ENCODE data around the gene EZH1.

The EZH1 gene

GRCh38 chr17:42706732-42707131 lies 38.1 kb downstream of the EZH1 start:
- FAIRE-seq = no peak

- no peak for FAIRE-seq
Measured at GRCh38 chr17:42704837-42705494, 39.9 kb downstream of the EZH1 start.

- no peak for FAIRE-seq
Measured at GRCh38 chr17:42704490-42704836, 40.4 kb downstream of the EZH1 start.

GRCh38 chr17:42702446-42702845 lies 42.4 kb downstream of the EZH1 start:
- FAIRE-seq = no peak

- FAIRE-seq = no peak
Measured at GRCh38 chr17:42700586-42701289, 44.1 kb downstream of the EZH1 start.

- no peak for FAIRE-seq
Measured at GRCh38 chr17:42699415-42699740, 45.5 kb downstream of the EZH1 start.

- no peak for FAIRE-seq
Measured at GRCh38 chr17:42698736-42699414, 46.0 kb downstream of the EZH1 start.

GRCh38 chr17:42697108-42697811 lies 47.6 kb downstream of the EZH1 start:
- FAIRE-seq = no peak

DNA sequence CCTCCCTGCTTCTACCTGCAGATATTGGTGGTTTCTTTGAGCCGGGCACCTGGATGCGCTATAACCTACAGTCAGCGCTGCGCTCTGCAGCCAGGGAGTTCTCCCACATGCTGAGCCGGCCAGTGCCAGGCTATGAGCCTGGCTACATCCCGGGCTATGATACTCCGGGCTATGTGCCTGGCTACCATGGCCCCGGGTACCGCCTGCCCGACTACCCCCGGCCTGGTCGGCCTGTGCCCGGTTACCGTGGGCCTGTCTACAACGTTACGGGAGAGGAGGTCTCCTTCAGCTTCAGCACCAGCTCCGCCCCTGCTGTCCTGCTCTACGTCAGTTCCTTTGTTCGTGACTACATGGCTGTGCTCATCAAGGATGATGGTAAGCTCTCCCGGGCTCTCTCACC lies 49.3 kb downstream of the EZH1 start:
- no peak for FAIRE-seq

GRCh38 chr17:42694524-42694923 lies 50.3 kb downstream of the EZH1 start:
- no peak for FAIRE-seq

- no peak for FAIRE-seq
Measured at GRCh38 chr17:42692489-42692888, 52.4 kb downstream of the EZH1 start.

DNA sequence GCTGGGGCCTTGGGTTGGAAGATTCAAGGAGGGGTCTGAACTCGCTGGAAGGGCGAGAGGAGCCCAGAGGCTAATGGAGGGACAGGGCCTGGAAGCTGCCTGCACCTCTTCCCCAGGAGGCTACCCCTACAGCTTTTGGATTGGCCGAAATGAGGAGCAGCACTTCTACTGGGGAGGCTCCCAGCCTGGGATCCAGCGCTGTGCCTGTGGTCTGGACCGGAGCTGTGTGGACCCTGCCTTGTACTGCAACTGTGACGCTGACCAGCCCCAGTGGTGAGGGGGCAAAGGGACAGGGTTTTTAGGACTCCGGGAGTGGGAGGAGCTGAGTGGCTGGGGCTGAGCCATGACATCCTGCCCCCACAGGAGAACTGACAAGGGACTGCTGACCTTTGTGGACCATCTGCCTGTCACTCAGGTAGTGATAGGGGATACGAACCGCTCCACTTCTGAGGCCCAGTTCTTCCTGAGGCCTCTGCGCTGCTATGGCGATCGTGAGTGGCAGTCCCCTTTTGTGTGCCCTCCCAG lies 53.8 kb downstream of the EZH1 start:
- no peak for FAIRE-seq

- no peak for FAIRE-seq
Measured at GRCh38 chr17:42690596-42690995, 54.2 kb downstream of the EZH1 start.

GRCh38 chr17:42687707-42688320 lies 57.0 kb downstream of the EZH1 start:
- FAIRE-seq = no peak

DNA sequence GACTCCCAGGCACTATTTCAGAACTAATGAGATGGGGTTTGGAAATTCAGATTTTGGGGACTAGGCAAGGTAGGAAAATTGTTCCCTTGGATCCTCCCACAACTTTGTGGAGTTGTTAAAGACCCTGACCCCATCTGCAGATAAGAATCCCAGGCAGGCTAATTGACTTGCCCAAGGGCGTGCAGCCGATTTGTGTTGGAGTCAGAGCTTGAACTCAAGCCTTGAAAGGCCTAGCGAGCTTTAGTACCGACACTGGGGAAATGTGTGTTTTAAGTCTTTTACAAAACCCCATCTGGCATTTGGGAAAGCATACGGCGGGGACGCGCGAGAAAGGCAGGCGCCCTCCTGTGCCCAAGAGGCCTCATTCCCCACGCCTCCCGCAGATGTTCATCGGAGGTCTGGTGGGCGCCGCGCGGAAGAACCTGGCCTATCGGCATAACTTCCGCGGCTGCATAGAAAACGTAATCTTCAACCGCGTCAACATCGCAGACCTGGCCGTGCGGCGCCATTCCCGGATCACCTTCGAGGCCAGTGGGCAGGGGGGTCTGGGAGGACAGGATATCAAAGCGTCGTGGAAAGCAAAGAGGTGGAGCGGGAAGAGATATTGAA lies 58.2 kb downstream of the EZH1 start:
- FAIRE-seq = no peak

GRCh38 chr17:42685831-42686230 lies 59.0 kb downstream of the EZH1 start:
- FAIRE-seq = no peak

- FAIRE-seq = no peak
Measured at GRCh38 chr17:42684929-42685556, 59.8 kb downstream of the EZH1 start.

DNA sequence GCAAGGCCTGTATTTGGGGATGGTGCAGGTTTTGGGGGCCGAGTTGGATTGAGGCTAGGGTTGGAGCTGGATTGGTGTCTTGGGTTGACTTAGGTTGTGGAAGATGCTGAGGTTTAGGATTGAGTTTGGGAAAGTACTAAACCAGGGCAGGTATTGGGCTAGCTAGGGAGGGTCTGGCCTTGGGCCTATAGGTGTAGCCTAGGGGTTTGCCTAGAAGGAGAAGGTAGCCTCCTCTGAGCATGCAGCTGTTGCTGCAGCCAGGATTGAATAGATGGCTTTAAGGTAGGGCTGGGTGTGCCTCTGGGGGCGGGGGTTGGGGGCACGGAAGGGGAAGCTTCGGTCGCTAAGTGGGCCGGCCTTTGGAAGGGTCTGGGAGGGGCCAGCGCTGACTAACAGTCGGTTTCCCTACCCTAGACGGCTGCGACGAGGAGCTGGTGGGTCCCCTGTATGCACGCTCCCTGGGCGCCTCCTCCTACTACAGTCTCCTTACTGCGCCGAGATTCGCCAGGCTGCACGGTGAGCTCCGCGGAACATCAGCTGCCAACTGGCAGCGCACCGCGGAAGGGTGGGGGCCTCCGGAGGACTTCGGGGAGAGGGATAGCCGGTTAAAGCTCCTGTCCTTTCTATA lies 61.3 kb downstream of the EZH1 start:
- FAIRE-seq = no peak

- FAIRE-seq = no peak
Measured at GRCh38 chr17:42682722-42683403, 62.0 kb downstream of the EZH1 start.

- FAIRE-seq = no peak
Measured at GRCh38 chr17:42681976-42682721, 62.7 kb downstream of the EZH1 start, which contains the start of gene CNTNAP1. Gene CNTNAP1, plus strand, starts transcription at chr17:42682531. Its CDS starts 299 bp downstream, at chr17:42682830.
